Fibroblast of skin of scalp (primary cell): ENCODE measurements around the gene LUZP2. TPM values are rescaled to one million over a fixed set of nuclear protein-coding genes. Genes with fewer than 3 reads are reported as not detected.

ENCODE experiments used
- DNase-seq: peaks from one replicate; pipeline ENCODE4 v3.0.0-alpha.2; 2013
- polyA plus RNA-seq, 2 experiments: library from polyadenylated mRNA; unstranded; fragments of 120-200 nt; gene quantifications; one replicate each; pipeline ENCODE4 v1.2.1, GENCODE V29; 2013; ENCODE audit not compliant: insufficient read length in 2 of 2

LUZP2 gene
- polyA plus RNA-seq (2013, experiment 1 of 2; ENCODE audit: insufficient read length): 1.5 TPM
- polyA plus RNA-seq (2013, experiment 2 of 2; ENCODE audit: insufficient read length): 2.7 TPM

DNA sequence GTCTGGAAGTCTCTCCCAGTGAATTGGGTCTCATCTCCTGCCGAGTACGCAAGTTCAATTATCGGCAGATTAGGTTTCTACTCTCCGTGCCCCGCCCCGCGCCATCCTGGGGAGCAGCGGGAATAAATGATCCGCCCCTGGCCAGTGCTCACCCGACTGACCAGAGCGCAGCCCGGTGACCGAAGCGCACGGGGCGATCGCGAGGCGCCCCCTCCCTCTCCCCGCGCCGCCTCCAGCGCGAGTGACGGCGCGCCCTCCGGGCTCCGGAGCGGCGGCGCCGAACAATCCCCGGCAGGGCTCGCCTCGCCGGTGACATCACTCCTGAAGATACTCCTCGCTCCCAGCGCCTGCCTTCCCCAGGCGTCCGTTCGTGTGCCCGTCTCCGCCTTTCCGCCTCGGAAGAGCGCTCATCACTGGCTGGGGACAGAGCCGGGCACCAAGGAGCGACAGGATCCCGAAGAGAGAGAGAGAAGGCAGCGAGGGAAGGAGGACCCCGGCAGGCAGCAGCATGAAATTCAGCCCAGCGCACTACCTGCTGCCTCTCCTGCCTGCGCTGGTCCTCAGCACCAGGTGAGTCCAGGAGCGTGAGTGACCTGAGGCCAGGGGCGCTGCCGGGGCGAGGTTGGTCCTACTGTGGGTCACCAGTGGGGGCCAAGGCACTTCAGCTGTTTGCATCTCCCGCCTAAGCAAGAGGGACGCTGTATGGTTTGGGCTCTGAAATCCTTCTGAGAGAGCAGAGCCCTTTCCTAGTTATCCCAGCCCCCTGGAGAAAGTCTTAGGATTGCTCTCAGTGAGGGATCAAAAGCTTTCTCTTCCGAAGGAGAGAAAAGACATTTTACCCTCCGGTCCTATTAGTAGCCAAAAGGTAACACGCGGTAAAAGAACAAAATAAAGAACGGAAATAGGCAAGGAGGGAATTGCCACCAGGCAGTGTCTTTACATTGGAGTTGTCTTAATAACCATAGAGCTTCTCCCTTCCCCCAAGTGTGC, at the start of gene LUZP2:
TSS of gene LUZP2 (plus strand) at position 318 of the 990 bp plus-strand sequence.
- DNase-seq: peak; percentile 57

DNA sequence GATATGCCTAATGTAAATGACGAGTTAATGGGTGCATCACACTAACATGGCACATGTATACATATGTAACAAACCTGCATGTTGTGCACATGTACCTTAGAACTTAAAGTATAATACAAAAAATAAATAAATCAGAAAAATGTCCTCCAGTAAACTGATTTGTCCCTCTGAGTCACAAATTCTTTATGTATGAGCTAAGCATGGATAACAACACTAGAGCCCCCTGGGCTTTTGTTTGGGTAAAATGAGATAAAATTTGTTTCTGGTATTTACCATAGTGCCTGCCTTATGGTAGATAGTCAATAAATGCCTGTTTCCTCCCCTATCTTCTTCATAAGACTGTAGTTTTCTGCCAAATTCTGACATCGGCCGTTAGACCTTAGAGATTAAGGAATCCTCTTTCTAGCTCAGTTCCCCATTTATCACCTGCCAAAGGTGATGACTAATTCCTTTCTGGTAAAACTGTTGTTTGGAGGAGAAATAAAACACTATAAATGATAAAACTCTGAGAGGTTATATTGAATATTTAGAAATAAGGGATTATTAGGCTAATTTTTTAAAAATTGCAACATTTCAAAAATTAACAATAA, 43.6 kb upstream of the LUZP2 start:
- no peak for DNase-seq

DNA sequence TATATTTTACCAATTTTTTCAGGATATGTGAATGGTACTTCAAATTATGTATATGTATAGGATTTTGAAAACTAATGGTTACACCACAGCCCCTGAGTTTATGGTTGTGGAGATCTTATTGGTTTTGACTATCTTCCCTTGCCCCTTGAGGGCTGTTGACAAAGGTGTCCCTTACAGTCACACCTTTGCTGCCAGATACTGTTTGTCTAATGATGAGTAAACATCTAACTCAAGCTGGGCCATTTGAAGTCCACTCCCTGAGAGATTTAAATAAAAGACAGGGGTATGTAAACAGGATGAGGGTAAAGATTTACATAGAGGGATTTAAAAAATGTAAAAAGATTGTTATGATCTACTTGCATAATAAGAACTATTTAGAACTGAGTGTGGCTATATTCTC, 38.9 kb upstream of the LUZP2 start:
- DNase-seq: no peak

DNA sequence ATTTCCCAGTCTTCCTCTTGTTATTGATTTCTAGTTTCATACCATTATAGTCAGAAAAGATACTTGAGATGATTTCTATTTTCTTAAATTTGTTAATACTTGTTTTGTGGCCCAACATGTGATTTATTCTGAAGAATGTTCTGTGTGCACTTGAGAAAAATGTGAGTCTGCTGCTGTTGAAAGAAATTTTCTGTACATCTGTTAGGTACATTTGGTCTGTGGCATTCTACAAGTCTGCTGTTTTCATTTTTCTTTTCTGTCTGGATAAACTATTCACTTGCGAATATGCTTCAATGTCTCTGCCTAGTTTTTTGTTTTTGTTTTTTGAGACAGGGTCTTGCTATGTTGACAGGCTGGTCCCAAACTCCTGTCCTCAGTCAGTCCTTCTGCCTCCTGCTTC, 26.4 kb upstream of the LUZP2 start:
- no peak for DNase-seq

DNA sequence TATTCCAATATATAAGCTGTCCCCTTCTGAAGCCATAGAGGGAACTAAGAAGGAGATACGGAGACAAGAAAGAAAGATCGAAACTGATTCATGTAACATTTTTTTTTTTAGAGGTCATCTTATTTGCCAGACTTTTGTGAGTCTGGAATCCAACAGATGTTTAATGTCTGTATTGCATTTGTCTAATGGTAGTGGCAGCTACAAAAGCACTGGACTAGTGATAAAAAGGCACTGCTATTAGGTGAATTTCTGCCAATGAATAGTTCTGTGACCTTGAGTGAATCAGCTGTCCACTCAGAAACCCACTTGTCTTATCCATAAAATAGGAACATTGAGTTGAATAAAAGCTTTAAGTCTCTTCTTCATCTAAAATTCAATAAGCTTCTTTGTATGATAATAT, 25.8 kb upstream of the LUZP2 start:
- DNase-seq: no peak

DNA sequence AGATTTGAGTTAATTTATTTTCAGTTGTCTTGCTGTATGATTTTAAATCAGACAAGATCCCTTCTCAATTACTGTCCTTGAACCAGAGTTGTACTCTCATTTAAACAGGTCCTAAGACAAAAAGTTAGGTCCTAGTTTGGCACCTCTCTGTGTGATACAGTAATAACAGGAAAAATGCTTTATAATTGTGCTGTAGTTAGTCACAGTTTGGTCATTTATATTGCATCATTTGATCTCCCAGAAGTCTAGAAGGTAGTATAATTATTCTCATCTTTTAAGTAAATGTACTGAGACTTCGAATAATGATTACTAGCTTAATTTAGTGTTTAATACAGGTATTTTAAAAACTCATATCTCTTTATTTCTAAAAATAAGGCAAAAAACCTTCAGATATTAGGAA, 18.1 kb upstream of the LUZP2 start:
- DNase-seq: no peak

DNA sequence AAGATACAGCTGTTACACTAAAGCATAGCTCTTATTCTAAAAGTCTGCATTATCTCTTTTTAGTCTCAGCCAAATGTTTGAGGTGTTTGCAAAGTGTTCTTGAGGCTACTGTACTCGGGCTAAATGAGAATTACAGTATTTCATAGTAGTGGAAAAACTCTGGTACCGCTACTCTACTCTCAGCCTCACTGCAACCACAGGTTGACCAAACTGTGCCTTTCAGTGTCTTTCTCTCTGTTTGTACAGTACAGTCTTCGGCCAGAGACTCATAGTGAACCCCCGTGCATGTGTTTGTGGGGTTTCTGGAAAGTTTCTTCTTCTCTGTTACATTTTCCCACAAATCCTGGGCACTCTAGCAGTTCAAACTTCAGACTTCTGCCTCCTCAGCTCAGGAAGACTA, 7.4 kb upstream of the LUZP2 start:
- no peak for DNase-seq

DNA sequence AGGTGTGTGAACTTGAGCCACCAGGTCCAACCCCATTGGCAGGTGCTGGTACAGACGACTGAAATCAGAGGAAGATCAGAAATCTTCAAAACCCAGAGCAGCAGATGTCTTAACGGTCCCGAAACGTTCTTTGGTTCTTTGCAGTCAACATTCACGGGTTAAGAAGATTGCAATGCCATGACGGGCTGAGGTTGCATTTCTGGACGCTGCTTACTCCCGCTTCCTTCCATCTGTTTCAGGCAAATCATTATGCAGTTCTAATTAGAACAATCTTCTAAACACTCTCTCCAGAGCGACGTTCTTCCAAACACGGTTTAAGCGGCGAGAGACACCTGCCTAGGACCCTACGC, 492 bp upstream of the LUZP2 start:
- DNase-seq: no peak

DNA sequence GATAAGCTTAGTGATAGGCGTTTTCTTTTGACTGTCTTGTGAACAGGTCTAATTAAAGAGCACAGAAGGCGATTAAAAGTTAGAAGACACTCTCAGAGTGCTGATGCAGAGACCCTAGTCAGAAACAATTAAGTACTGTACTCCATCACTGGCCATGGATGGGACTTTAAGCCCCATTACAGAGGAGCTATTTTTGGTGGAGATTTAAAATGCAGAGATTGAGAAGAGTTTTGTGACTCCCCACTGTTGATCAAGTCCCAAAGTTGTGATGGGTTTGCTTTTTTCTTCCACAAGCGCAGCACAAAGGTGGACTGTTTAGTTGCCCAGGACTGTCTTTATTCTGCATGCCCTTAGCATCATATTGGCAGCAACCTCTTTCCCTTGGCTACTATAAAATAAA, 978 bp downstream of the LUZP2 start:
- no peak for DNase-seq

DNA sequence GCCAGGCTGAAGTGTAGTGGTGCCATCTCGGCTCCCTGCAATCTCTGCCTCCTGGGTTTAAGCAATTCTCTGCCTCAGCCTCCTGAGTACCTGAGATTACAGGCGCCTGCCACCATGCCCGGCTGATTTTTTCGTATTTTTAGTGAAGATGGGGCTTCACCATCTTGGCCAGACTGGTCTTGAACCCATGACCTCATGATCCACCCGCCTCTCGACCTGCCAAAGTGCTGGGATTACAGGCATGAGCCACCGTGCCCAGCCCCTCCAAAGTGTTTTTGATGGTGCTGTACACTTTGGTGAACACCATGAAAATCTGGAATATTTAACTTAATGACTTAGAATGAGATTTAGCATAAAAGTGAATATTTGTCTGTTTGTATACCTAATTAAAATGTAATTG, 5.6 kb downstream of the LUZP2 start:
- no peak for DNase-seq

DNA sequence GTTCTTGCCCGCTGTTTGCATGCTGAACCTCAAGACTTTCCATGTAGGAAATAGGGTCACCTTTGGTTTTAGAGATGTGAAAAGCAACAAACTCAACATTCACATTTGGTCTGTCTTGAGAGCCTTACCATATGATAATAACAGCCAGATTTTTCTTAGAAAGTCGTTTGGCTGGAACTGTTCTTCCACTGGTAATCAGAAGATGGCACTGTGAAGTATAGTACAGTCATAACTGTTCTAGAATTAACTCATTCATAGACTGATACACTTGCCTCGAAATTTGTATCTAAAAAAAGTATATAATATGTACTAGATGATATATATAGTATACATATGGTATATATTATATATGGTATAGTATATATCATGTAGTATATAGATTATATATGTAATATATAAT, 12.3 kb downstream of the LUZP2 start:
- DNase-seq: peak; percentile 16

DNA sequence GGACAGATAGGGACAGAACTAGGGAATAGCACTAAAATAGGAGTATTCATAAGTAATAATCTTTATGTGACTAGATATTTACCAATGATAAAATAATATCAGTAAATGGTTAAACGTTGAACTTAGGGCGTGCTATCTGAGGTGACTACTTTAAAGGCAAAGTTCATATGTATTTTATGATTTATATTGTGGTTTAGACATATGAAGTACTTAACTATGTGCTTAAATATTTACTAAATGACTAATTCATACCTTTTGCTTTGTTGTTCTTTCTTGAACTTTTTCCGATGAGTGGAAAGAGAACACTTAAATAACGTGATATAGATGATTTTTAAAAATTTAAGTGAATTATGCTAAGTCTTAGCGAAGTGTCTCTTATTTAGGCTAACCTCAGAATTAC, 14.7 kb downstream of the LUZP2 start:
- no peak for DNase-seq

DNA sequence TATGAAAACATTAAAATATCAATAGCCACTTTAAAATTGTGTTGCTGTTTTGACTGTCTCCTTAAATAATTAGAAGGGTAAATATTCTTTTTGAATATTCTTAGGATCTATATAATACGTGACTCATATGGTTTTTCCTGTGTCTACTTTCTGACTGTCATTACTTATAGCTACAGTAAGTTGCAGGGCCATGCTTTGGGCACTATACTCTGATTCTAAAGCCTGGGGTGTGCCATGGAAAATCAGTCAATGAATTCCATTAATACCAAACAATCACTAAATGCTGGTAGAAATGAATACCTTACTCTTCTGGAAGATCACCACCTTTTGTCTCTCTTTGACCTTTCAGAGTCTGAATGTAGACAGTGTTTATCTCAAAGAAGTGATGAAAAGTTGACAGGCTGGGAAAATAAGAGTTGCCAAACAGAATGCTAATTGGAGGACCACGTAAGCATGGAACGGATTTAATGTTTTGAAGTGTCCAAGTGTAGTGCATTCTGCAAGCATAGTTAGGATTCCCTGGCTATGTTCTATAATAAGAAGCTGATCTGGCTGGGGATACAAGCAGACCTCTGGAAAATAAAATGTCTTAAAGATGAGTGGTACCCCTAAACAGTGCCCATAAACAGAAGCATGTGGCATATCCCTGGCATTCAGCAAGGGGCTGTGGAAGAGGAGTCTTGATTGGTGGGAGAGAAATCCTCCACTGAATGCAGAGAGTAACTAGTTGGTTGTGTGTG, 16.8 kb downstream of the LUZP2 start:
- DNase-seq: peak; percentile 11

DNA sequence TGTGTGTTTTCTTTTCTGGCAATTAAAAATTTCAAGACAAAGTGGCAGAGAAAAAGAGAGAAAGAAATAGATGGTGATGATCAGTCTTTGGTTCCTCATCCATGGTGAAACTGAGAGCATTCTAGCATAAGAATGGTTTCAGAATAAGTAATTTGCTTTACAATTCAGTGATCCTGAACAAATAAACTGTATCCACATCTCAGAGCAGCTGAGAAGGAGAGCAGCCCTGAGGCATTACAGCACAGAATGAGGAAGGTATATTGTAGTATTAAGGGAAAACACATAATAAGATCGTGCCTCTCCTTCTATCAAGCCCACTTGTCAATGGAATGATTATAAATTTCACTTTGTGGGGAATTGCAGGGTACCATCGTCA, 17.4 kb downstream of the LUZP2 start:
- DNase-seq: no peak

DNA sequence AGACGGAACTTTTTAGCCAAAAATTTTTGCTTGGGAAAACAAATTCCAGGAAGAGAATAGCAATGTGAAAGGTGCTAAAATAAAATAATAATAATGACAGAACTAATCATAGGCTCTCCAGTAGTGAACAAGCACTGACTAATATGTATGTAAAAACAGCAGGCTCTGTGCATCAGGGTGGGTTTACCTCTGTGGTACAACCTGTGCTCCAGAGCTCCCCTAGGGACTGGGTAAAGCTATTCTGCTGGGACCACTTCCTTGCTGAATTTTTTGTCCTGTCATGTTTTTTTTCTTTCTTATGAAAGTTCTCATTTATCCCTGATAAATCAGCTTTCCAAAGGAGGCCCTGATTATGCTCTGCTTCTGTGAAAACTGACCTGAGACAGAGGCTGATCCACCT, 18.8 kb downstream of the LUZP2 start:
- no peak for DNase-seq

DNA sequence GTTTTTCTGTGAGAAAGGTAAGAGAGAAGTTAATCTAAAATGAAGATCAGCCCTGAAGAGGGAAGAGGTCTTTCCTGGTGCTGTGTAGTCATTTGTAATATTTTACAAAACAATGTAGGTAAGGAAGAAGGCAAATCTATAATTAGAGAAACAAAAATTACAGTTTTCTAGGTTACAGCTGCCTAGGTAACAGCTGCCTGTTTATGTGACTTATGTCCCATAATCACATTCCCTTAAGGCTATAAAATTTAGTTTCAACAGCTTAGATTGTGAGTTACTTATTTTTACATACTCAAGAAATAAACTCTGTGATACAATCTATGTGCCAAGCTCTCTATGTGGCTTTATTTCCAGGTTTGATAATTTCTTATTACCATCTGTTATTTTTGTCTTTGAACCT, 19.8 kb downstream of the LUZP2 start:
- DNase-seq: no peak

DNA sequence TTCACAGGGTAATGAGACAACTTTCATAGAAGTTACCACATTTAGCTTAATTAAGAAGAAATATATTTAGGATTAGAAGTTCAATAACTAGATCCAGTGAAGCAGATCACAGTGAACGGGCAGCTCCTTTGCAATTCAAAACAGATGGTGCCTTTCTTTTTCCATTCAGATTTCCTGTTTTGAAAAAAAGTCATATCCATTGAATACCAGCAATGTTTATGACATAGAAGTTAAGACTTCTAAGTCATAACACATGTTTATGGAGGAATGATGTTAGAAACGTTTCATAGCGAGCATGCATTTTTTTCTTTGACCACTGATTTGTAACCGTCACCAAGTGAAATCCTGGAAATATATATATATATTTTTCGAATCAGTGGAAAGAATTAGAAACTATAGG, 24.7 kb downstream of the LUZP2 start:
- peak; percentile 59 for DNase-seq

DNA sequence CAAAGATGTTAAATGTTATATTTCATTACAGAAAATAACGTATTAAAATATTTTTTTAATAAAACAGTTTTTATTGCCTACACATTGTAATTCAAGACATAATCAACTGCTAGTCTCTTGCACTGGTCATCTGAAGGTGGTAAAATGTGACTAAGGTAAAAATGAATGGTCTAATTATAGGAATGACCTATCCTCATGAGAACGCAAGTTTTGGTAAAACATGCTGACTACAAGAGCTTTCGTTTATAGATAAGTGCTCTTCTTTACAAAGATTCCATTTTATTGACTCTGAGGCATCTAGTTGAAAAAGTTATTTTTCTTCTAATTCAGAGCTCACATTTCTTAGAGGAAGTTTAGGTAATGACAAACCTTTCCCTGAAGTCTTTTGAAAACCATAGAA, 27.3 kb downstream of the LUZP2 start:
- no peak for DNase-seq

DNA sequence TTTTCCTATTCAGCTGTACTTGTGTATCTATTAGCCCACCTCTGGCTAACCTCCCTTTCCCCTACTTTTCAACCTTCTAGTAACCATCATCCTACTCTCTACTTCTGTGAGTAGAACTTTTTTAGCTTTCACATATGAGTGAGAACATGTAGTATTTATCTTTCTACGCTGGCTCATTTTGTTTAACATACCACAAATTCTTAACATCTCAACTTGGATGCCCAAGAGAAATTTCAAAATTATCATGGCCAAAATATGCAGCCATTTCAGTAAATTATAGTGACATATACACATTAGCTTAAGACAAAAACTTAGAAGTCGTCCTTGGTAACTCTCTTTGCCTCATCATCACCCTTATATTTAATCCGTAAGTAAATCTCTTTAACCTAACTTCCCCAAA, 34.7 kb downstream of the LUZP2 start:
- peak; percentile 78 for DNase-seq

DNA sequence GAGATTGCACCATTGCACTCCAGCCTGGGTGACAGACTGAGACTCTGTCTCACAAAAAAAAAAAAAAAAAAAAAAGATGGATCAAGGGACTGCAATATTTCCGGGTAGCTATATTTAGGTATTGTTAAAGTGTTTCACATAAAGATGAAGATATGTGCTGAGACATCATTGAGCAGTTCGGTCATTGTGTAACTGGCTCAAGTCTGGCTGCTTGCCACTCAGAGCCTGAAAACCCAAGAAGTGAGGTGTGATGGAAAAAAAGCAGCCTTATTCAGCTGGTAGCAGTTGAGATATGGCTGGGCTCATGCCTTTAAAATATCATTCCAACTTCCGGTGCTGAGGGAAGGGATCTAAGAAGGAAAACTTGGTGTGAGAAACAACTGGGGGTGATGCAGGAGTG, 46.9 kb downstream of the LUZP2 start:
- no peak for DNase-seq

DNA sequence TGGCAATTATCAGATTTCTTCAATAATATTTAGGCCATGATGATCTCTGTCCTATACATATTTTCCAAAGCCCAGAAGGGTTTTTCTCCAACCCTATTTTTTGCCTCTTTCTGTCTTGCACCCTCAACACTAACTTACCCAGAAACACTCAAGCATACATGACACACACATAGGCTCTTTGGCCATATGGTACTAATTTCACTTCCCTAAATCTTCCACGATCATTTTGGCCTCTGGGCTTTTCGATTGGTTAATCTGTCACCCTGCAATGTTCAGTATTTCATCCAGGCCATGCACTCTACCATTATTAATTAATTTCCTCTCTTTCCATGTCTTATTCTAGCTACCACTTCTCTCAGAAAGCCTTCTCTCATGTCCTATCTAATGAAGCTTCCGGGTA, 59.8 kb downstream of the LUZP2 start:
- no peak for DNase-seq

DNA sequence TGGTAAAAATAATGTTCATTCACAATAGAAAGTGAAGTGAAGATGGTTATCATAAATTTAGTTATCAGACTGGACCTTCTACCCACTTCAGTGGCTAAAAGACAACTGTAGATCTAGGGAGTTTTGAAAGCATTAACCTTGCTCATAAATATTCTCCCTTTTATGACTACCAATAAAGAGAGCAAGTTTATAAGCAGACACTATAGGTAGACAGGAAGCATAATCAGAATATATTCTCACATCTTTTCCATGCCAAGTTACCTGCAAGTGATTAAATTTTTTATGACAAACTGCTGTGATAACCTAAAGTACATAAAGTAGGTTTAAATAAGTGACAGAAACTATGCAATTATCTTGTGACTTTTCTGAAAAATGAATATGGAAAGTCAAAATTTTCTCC, 62.5 kb downstream of the LUZP2 start:
- no peak for DNase-seq

DNA sequence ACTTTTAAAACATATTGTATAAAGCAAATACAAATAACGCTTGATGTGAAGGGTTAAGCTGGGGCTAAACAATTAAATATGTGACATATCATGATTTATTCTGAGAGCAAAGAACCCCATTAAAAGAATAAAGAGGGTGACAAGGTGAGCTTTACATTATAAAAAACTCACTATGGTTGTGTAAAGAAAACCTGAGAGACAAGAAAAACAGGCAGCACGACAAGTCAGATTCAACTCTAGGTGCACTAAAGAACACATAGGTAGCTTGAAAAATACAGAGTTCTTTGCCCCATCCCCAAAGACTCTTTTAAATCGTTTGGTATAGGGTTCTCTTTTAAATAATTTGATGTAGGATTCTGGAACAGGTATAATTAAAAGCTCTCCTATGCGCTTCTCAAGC, 63.5 kb downstream of the LUZP2 start:
- no peak for DNase-seq

DNA sequence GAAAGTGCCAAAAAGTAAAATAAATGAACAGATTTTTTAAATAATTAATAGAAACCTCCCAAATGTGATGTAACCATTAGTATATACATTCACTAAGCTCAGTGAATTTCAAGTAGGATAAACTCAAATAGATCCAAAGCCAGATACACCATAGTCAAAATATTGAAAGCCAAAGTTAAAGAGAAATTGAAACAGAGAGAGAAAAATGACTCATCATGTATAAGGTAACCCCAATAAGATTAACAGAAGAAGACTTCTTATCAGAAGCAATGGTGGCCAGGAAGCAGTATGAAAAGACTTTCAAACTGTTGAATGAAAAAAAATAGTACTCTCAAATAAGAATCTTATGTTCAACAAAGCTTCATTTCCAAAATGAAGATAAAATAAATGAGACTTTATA, 70.5 kb downstream of the LUZP2 start:
- no peak for DNase-seq
